ENCODE results near the gene ARL2BP. TPM values are rescaled to one million over a fixed set of nuclear protein-coding genes. Genes with fewer than 3 reads are reported as not detected.

The ARL2BP gene
- polyA plus RNA-seq, 1 donor (not counting 4 experiments of a cell fraction or from before 2014, with no cell fraction given), result 98.0 TPM

DNA sequence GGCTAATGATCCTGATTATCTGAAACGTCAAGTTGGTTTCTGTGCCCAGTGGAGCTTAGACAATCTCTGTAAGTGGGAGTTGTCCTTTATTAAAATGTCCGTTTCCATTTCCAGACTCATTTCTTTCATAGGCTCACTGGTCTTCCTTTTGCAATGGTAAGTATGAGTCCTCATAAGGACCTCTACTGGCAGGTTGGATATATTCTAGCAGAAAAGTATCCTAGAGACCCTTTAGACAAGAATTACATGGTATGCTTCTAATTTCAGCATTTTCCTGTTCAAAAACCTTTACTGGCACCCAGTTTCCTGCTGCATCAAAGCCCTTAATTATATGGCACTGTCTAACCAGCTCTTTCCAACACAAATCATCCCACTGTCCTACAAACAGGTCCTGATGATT lies 28.1 kb upstream of the ARL2BP start:
- FAIRE-seq, result no peak
- H3K4me3 ChIP-seq (ENCODE audit: control insufficient read depth in 2 of 3, extremely low read depth in 1 of 3, insufficient read depth in 2 of 3, low read depth in 1 of 3, low read length in 3 of 3), result no peak overlapping the region

GRCh38 chr16:57223057-57223456 lies 22.0 kb upstream of the ARL2BP start:
- peaks cover 11% of the 10 kb centered on the region for H3K4me1 ChIP-seq (ENCODE audit: control insufficient read depth, extremely low read depth, insufficient read depth, low read length)
- H3K36me3 ChIP-seq (ENCODE audit: control insufficient read depth in 2 of 2, extremely low read depth in 1 of 2, insufficient read depth in 2 of 2, low read length in 2 of 2), result peaks cover 20 to 39% of the 10 kb centered on the region in 2 experiments
- H3K9ac ChIP-seq (ENCODE audit: control insufficient read depth, extremely low read depth, insufficient read depth, low read length), result no peak overlapping the region
- H3K4me3 ChIP-seq (ENCODE audit: control insufficient read depth in 2 of 3, extremely low read depth in 1 of 3, insufficient read depth in 2 of 3, low read depth in 1 of 3, low read length in 3 of 3), result no peak overlapping the region
- H2AFZ ChIP-seq (ENCODE audit: control insufficient read depth, low read length), result no peak overlapping the region
- TF ChIP-seq CTCF (optimal IDR thresholded peaks at IDR 0.05 in 1 of 3, IDR thresholded peaks at IDR 0.05 in 1 of 3, conservative IDR thresholded peaks at IDR 0.05 in 1 of 3; ENCODE audit: extremely low read depth in 1 of 3, insufficient read depth in 2 of 3, low read length in 3 of 3) (no peak), EZH2 (IDR thresholded peaks at IDR 0.05; ENCODE audit: low read length) (no peak)
- H3K27ac ChIP-seq (ENCODE audit: control insufficient read depth, insufficient read depth, low read length), result no peak overlapping the region
- H4K20me1 ChIP-seq (ENCODE audit: control insufficient read depth, extremely low read depth, insufficient read depth, low read length), result no peaks in the 10 kb centered on the region
- dilution Hi-C loops (cut with MboI; ENCODE audit: extremely low pct_ligation_motif_present, low sequenced_read_pairs), result no loop called here
- no peak overlapping the region for H3K4me2 ChIP-seq (ENCODE audit: control insufficient read depth, extremely low read depth, insufficient read depth, low read depth, low read length)
- no peak for DNase-seq (ENCODE audit: low read depth, low spot score)
- no peaks in the 10 kb centered on the region for H3K79me2 ChIP-seq (ENCODE audit: control insufficient read depth, insufficient read depth, low read length)
- FAIRE-seq, result no peak
- no peaks in the 10 kb centered on the region for H3K27me3 ChIP-seq (ENCODE audit: control insufficient read depth, extremely low read depth, insufficient read depth, low read length)
- no peaks in the 10 kb centered on the region for H3K9me1 ChIP-seq (ENCODE audit: control insufficient read depth, extremely low read depth, insufficient read depth, low read length)
- no peaks in the 10 kb centered on the region for H3K9me3 ChIP-seq (ENCODE audit: control insufficient read depth, low read depth, low read length)

More for the DNA sequence above, 28.1 kb upstream of the ARL2BP start:
- H3K36me3 ChIP-seq (ENCODE audit: control insufficient read depth in 2 of 2, extremely low read depth in 1 of 2, insufficient read depth in 2 of 2, low read length in 2 of 2), result peaks cover 32 to 44% of the 10 kb centered on the region in 2 experiments
- H3K27ac ChIP-seq (ENCODE audit: control insufficient read depth, insufficient read depth, low read length), result no peak overlapping the region
- dilution Hi-C loops (cut with MboI; ENCODE audit: extremely low pct_ligation_motif_present, low sequenced_read_pairs), result no loop called here
- no peak for DNase-seq (ENCODE audit: low read depth, low spot score)
- no peak for TF ChIP-seq CTCF (optimal IDR thresholded peaks at IDR 0.05 in 1 of 3, IDR thresholded peaks at IDR 0.05 in 1 of 3, conservative IDR thresholded peaks at IDR 0.05 in 1 of 3; ENCODE audit: extremely low read depth in 1 of 3, insufficient read depth in 2 of 3, low read length in 3 of 3)
- no peak for TF ChIP-seq EZH2 (IDR thresholded peaks at IDR 0.05; ENCODE audit: low read length)
- H3K4me2 ChIP-seq (ENCODE audit: control insufficient read depth, extremely low read depth, insufficient read depth, low read depth, low read length), result no peak overlapping the region
- no peaks in the 10 kb centered on the region for H4K20me1 ChIP-seq (ENCODE audit: control insufficient read depth, extremely low read depth, insufficient read depth, low read length)
- H3K79me2 ChIP-seq (ENCODE audit: control insufficient read depth, insufficient read depth, low read length), result no peaks in the 10 kb centered on the region
- H3K27me3 ChIP-seq (ENCODE audit: control insufficient read depth, extremely low read depth, insufficient read depth, low read length), result no peaks in the 10 kb centered on the region
- H3K9me3 ChIP-seq (ENCODE audit: control insufficient read depth, low read depth, low read length), result peaks cover 20% of the 10 kb centered on the region
- no peak overlapping the region for H2AFZ ChIP-seq (ENCODE audit: control insufficient read depth, low read length)
- H3K9me1 ChIP-seq (ENCODE audit: control insufficient read depth, extremely low read depth, insufficient read depth, low read length), result no peaks in the 10 kb centered on the region
- H3K9ac ChIP-seq (ENCODE audit: control insufficient read depth, extremely low read depth, insufficient read depth, low read length), result no peak overlapping the region
- peaks cover 17% of the 10 kb centered on the region for H3K4me1 ChIP-seq (ENCODE audit: control insufficient read depth, extremely low read depth, insufficient read depth, low read length)

Measured in keratinocyte (primary cell).